Mesodermal cell (in vitro differentiated cells): ENCODE data around the gene PGRMC1.
"Not testable (repeated sequence)": the region's sequence is repeated elsewhere in the genome, so short reads cannot be mapped to it uniquely, and the experiment has no call there.

Experiments
- H3K27ac ChIP-seq: 2 replicates; pipeline ENCODE4 v1.7.0; 2013; ENCODE audit warnings: mild to moderate bottlenecking, low read depth, low read length, moderate library complexity; ENCODE audit not compliant: severe bottlenecking
- H3K36me3 ChIP-seq: 2 replicates; pipeline ENCODE4 v1.7.1; 2013; ENCODE audit warnings: mild to moderate bottlenecking, low read length, moderate library complexity; ENCODE audit not compliant: control insufficient read depth, insufficient read depth
- H3K4me1 ChIP-seq: one replicate; pipeline ENCODE4 v1.7.1; 2013; ENCODE audit warnings: mild to moderate bottlenecking, low read length; ENCODE audit not compliant: insufficient read depth, control insufficient read depth, poor library complexity, severe bottlenecking
- H3K4me3 ChIP-seq: 2 replicates; pipeline ENCODE4 v1.7.0; 2013; ENCODE audit warnings: low read length, control low read depth, mild to moderate bottlenecking; ENCODE audit not compliant: insufficient read depth, poor library complexity, severe bottlenecking; ENCODE audit errors: extremely low read depth
- H3K9me3 ChIP-seq: 2 replicates; pipeline ENCODE4 v1.7.1; 2013; ENCODE audit warnings: mild to moderate bottlenecking, low read length, moderate library complexity; ENCODE audit not compliant: control insufficient read depth
- WGBS, 2 experiments: methylation state at CpG; one replicate each; pipeline ENCODE4 v1.1.5; 2013; ENCODE audit warnings: missing lambda C conversion rate in 2 of 2; ENCODE audit not compliant: insufficient coverage in 2 of 2; 5-methylcytosine and 5-hydroxymethylcytosine counted together

The PGRMC1 gene

DNA sequence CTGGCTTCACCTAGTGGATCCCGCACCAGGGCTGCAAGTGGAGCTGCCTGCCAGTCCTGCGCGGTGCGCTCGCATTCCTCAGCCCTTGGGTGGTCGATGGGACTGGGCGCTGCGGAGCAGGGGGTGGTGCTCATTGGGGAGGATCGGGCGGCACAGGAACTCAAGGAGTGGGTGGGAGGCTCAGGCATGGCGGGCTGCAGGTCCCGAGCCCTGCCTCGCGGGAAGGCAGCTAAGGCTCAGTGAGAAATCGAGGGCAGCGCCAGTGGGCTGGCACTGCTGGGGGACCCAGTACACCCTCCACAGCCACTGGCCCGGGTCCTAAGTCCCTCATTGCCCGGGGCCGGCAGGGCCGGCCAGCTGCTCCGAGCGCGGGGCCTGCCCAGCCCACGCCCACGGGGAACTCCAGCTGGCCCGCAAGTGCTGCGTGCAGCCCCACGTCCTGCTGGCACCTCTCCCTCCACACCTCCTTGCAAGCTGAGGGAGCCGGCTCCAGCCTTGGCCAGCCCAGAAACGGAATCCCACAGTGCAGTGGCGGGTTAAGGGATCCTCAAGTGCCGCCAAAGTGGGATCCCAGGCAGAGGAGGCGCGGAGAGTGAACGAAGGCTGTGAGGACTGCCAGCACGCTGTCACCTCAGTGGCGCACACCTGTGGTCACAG, 27.6 kb upstream of the PGRMC1 start:
- Histone ChIP-seq H3K36me3 (no peaks in the 10 kb centered on the region), H3K4me3 (no peak overlapping the region), H3K27ac (no peak overlapping the region), H3K9me3 (no peaks in the 10 kb centered on the region), H3K4me1 (no peaks in the 10 kb centered on the region)
- 92 to 100% methylated on average over 8 to 18 of the region's 37 CpGs for WGBS, 2 experiments

DNA sequence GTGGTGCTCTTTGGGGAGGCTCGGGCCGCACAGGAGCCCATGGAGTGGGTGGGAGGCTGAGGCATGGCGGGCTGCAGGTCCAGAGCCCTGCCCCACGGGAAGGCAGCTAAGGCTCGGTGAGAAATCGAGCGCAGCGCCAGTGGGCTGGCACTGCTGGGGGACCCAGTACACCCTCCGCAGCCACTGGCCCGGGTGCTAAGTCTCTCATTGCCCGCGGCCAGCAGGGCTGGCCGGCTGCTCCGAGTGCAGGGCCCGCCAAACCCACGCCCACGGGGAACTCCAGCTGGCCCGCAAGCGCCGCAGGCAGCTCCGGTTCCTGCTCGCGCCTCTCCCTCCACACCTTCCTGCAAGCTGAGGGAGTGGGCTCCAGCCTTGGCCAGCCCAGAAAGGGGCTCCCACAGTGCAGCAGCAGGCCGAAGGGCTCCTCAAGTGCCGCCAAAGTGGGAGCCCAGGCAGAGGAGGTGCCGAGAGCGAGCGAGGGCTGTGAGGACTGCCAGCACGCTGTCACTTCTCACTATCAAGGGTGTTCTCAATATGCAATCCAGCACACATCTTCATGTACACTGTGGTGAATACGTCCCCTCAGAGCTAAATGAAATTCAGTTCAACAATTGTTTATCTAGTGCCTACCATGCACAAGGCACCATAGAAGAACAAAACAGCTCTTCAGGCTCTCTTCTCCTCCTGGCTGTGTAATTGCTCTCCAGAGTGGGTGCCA, 25.0 kb upstream of the PGRMC1 start:
- 89 to 90% methylated on average over 1 to 6 of the region's 30 CpGs for WGBS, 2 experiments
- H3K4me3 ChIP-seq, H3K4me1 ChIP-seq, H3K9me3 ChIP-seq, H3K27ac ChIP-seq, H3K36me3 ChIP-seq: not testable (repeated sequence)

DNA sequence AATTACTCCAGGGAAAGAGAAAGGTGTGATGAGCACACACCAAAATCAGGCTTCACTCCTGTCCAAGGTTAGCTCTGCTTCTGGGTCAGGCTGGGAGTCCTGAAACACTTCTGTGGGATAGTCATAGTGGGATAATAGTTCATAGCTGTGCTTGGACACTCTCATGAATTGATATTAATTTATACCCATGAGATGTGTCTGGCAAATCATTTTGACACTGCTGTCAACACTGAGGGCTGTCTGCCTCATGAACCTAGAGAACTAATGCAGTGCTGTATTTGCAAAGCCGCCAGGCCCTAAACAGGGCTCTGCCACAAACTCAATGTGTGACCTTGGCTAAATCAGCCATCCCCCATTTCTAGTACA, 24.5 kb upstream of the PGRMC1 start:
- WGBS, 2 experiments, result no CpG with 5 or more reads among the region's 1 CpG
- Histone ChIP-seq H3K9me3 (no peaks in the 10 kb centered on the region), H3K4me1 (no peaks in the 10 kb centered on the region), H3K4me3 (no peak overlapping the region), H3K27ac (no peak overlapping the region), H3K36me3 (no peaks in the 10 kb centered on the region)

DNA sequence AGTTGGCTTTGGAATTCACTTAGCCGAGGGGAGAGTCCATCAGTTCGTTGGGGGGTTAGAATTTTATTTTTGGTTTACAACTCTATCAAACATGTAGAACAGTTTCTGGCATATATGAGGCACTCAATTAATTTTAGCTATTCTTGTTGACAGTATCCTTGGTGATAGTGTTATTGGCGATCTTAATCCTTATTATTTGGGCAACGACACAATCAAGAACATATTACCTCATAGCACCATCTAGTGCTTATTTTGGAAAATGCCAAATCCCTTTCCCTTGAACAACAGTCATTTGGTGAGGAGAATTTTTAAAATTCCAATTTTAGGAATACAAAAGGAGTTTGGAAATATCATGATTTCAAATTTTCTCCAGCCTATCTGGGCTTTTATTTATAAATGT, 17.9 kb upstream of the PGRMC1 start:
- Histone ChIP-seq H3K4me3 (no peak overlapping the region), H3K27ac (no peak overlapping the region), H3K4me1 (no peaks in the 10 kb centered on the region), H3K9me3 (no peaks in the 10 kb centered on the region), H3K36me3 (no peaks in the 10 kb centered on the region)
- WGBS, 2 experiments, result no CpG with 5 or more reads among the region's 4 CpGs

DNA sequence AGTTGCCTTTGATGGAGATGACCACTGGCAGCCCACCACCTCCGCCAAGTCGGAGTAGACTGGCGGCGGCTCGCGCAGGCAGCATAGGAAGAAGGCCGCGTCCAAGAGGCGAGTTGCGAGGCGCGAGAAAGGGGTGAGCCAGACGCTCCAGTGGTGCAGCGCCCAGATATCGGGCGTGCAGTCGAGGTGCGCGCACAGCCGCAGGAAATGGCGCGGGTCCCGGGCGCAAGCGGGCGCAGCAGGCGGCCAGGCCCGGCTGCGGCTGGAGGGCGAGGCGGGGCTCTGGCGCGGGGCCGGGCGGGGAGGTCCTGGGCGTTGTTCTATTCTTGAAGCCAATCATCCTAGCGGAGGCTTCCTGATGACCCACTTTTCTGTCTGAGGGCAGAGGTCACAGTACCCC, 13.2 kb upstream of the PGRMC1 start:
- no peaks in the 10 kb centered on the region for H3K9me3 ChIP-seq
- no peaks in the 10 kb centered on the region for H3K4me1 ChIP-seq
- H3K4me3 ChIP-seq, result no peak overlapping the region
- WGBS, 2 experiments, result 95 to 98% methylated on average over 23 to 32 of the region's 37 CpGs
- no peaks in the 10 kb centered on the region for H3K36me3 ChIP-seq
- no peak overlapping the region for H3K27ac ChIP-seq

DNA sequence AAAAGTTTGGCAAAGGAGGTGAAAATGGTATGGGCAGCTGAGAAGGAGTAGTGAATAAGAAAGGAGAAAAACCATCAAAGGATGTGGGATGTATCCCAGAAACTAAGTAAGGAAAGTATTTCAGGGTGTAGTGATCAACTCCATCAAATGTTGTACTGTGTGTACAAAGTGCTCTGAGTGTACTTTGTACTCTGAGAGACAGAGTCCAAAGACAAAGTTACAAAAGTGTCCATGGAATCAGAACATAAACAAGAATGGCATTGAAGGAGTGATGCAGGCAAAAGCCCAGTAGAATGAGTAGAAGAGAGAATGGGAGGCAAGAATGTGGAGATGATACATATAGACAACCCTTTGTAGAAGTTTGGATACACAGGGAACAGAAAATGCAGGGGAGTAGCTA, 12.3 kb upstream of the PGRMC1 start:
- Histone ChIP-seq H3K9me3 (no peaks in the 10 kb centered on the region), H3K27ac (no peak overlapping the region), H3K4me1 (no peaks in the 10 kb centered on the region), H3K4me3 (no peak overlapping the region), H3K36me3 (no peaks in the 10 kb centered on the region)

DNA sequence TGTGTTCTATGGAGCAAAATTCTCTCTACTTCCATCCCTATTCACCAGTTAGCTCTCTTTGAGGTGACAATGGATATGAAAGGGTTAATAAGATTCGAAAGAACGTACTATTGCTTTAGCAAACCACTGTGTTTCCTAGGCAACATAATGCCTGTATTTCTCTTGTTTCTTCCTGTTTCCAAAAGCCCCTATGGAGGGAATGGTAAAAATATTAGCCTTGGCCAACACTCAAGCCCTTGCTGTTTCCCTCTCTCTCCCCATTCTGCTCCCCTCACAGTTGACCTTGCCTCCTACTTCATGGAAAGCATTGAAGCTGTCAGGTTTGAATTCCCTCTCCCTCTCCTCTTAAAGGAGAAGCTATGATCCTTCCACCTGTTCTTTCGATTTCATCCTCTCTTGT, 9.6 kb upstream of the PGRMC1 start:
- no peaks in the 10 kb centered on the region for H3K9me3 ChIP-seq
- no peak overlapping the region for H3K27ac ChIP-seq
- H3K4me3 ChIP-seq, result no peak overlapping the region
- no peaks in the 10 kb centered on the region for H3K36me3 ChIP-seq
- no peaks in the 10 kb centered on the region for H3K4me1 ChIP-seq
- WGBS, 2 experiments, result no CpG with 5 or more reads among the region's 3 CpGs

DNA sequence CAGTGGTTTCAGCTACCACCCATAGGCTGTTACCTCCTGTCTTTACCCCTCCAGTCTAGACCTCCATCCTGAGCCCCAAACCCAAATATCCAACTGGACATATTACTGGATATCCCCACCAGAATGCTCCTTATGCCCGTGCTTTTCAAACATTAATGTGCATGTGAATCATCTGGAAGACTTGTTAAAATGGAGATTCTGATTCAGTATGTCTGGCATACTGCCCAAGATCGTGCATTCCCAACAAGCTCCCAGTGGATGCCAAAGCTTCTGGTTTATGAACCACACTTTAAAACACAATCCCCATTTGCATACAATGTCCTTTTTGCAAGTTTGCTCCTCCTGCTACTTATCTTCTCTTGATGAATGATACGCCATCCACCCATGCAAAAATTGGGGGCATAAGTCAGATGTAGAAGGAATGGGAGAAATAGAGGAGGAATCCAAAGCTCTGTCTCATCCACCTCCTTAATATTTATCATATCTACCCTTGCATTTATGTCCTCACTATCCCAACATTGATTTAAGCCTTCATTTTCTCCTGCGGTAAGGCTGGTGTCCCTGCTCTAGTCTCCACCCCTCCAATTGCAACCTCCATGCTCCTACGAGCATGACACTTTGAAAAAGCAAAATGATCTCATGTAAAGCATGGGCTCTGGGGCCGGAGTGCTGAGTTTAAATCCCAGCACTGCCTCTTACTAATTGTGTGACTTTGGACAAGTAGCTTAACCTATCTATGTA, 7.4 kb upstream of the PGRMC1 start:
- H3K4me3 ChIP-seq, result no peak overlapping the region
- no peaks in the 10 kb centered on the region for H3K36me3 ChIP-seq
- no peaks in the 10 kb centered on the region for H3K4me1 ChIP-seq
- no peak overlapping the region for H3K27ac ChIP-seq
- H3K9me3 ChIP-seq, result no peaks in the 10 kb centered on the region
- WGBS, 2 experiments, result 100% methylated on average over 1 of the region's 6 CpGs; no CpG with 5 or more reads in 1 of the 2 experiments

DNA sequence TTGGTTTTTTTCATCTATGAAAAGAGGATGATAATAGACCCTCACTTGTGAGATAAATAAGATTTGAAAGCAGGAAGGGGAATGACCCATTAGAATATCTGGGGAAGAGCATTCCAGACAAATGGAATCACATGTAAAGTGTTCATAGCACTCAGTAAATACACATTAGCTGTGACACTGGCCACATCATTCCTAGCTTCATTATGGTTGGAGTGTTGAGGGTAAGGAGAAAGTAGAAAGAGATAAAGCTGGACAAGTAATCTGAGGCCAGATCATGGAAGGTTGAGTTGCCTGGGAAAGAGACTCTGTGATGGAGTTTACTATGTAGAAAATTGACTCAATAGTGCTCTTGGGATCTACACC, 6.9 kb upstream of the PGRMC1 start:
- H3K4me3 ChIP-seq, result no peak overlapping the region
- no peaks in the 10 kb centered on the region for H3K9me3 ChIP-seq
- H3K27ac ChIP-seq, result no peak overlapping the region
- H3K4me1 ChIP-seq, result peaks cover 1% of the 10 kb centered on the region
- H3K36me3 ChIP-seq, result no peaks in the 10 kb centered on the region

DNA sequence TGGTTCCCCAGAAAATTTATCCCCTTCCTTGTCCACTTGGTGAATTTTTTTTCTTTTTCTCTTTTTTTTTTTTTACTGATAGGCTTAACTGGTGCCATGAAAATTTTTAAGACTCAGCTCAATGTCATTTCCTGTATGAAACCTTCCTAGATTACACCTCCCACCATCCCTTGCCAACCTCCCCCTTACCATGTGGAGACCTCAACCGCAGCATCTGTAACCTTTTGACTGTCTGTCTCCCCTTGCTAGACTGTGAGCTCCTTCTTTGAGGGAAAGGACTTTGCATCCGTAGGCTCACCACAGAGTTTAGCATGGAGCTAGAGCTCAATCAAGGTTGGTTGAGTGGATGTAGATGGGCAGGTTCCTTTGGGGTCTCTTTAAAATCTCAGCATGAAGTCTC, 5.2 kb upstream of the PGRMC1 start:
- Histone ChIP-seq H3K9me3 (no peaks in the 10 kb centered on the region), H3K36me3 (no peaks in the 10 kb centered on the region), H3K4me3 (no peak overlapping the region), H3K27ac (no peak overlapping the region), H3K4me1 (peaks cover 13% of the 10 kb centered on the region)
- WGBS, 2 experiments, result 100% methylated on average over 1 of the region's 2 CpGs; no CpG with 5 or more reads in 1 of the 2 experiments

DNA sequence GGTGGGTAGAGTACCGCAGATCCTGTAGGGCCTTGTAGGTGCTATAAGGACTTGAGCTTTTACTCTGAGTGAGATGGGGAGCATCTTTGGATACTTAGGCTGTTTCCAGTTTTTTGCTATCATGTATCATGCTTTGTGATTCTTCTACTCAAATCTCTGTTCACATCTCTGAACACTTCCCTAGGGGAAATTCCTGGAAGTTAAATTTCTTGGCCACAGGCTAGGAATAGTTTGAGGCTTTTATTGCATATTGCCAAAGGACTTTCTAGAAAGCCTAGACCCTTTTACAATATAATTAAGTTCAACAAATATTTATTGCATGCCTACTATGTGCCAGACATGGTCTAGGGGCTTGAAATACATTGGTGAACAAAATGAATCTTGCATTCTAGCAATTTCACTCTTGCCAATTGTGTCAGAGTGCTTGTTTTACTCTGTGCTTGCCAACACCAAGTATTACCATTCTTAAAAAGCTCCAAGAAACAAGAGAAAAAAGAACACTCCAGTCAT, 4.1 kb upstream of the PGRMC1 start:
- no CpG with 5 or more reads among the region's 1 CpG for WGBS, 2 experiments

More for the DNA sequence above, 4.1 kb upstream of the PGRMC1 start:
- Histone ChIP-seq H3K4me3 (no peak overlapping the region), H3K4me1 (peaks cover 13% of the 10 kb centered on the region), H3K9me3 (no peaks in the 10 kb centered on the region), H3K36me3 (no peaks in the 10 kb centered on the region), H3K27ac (no peak overlapping the region)
